ENCODE data around the gene ZFAND3.

DNA sequence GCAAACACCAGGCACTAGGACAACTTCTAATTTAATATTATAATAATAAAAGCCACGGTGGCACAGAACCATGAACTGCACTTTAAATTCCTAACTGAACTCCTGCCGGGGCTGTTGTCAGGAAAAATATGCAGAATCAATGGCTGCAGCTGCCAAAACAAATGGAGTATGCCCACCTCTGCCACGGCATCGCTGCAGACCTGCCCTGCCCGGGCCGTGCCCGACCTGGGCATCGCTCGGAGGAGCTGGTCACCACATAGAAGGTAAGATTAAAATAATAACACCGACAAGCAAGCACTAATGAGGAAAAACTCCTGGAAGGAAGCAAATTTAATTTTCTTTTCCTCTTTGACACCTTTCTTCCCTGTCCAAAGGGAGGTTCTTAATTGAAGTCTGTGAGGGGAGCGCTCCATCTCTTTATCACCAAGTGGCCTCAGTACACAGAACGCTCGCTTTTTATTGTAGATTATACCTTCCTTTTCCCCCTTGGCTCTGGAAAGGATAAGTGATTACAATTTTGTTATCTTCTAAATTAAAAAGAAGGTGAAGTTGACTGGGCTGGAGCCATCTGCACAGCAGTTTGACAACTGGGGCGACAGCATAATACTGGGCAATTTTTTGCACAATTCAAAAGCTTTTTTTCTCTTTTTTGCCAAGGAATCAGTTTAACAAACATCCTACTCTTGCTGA lies 351.3 kb downstream of the ZFAND3 start:
- no peak for TF ChIP-seq CTCF (IDR thresholded peaks at IDR 0.05)
- no peak for TF ChIP-seq POLR2A (IDR thresholded peaks at IDR 0.05)

Data from Peyer's patch (tissue), 4 donors.